HEK293 (cell line): Measurements from ENCODE around the gene HERC5.

Experiments
- CTCF ChIA-PET: fragments of 350-600 bp; formaldehyde crosslinking; extraction: SDS; loops from one replicate; lab custom pipeline; 2021; ENCODE audit warnings: antibody characterized with exemption; lab: Yijun Ruan, JAX
- POLR2A ChIA-PET: fragments of 300-600 bp; formaldehyde crosslinking; extraction: SDS; loops from one replicate; lab custom pipeline; 2020; ENCODE audit warnings: antibody characterized with exemption, inconsistent platforms; lab: Yijun Ruan, JAX
- H3K27ac ChIP-seq: fragments of 200-500 bp; sonication (Bioruptor generic); 2 replicates; pipeline ENCODE4 v1.5.1; 2014; ENCODE audit warnings: low read depth, low read length, control low read depth, inconsistent platforms; ENCODE audit errors: extremely low read depth
- H3K36me3 ChIP-seq, 2 experiments: fragments of 200-500 bp in 1 of 2; sonication (Bioruptor generic) in 1 of 2; 1 replicate in 1 of 2; 2 replicates in 1 of 2; pipeline ENCODE4 v1.5.1; 2014 to 2017; ENCODE audit warnings: inconsistent platforms in 2 of 2, low read length in 2 of 2; ENCODE audit not compliant: control insufficient read depth in 2 of 2, insufficient read depth in 1 of 2
- H3K4me1 ChIP-seq: fragments of 200-500 bp; sonication (Bioruptor generic); 2 replicates; pipeline ENCODE4 v1.5.1; 2014; ENCODE audit warnings: mild to moderate bottlenecking, low read length, inconsistent platforms; ENCODE audit not compliant: control insufficient read depth, insufficient read depth
- H3K4me3 ChIP-seq: 2 replicates; pipeline ENCODE4 v1.5.1; 2011; ENCODE audit warnings: low read depth, mild to moderate bottlenecking, control low read depth, low read length, moderate library complexity
- H3K9me3 ChIP-seq: fragments of 200-500 bp; sonication (Bioruptor generic); 2 replicates; pipeline ENCODE4 v1.5.1; 2014; ENCODE audit warnings: low read depth, low read length, inconsistent platforms; ENCODE audit not compliant: control insufficient read depth, insufficient read depth
- GLI4 ChIP-seq: fragments of 450-650 bp; formaldehyde crosslinking; IDR thresholded peaks from 2 replicates; pipeline ENCODE4 v1.5.1; 2016; ENCODE audit warnings: missing biosample characterization, missing genetic modification characterization
- HOXC10 ChIP-seq: sonication (generic); formaldehyde crosslinking; IDR thresholded peaks from 2 replicates; pipeline ENCODE4 v1.8.1; 2023; ENCODE audit warnings: mild to moderate bottlenecking, missing genetic modification reagents
- ZBTB20 ChIP-seq: fragments of 450-650 bp; formaldehyde crosslinking; IDR thresholded peaks from 2 replicates; pipeline ENCODE4 v1.5.1; 2016; ENCODE audit warnings: missing biosample characterization, missing genetic modification characterization
- ZBTB48 ChIP-seq: fragments of 450-650 bp; formaldehyde crosslinking; IDR thresholded peaks from 2 replicates; pipeline ENCODE4 v1.5.1; 2016; ENCODE audit warnings: missing biosample characterization, missing genetic modification characterization
- ZIC2 ChIP-seq: fragments of 450-650 bp; formaldehyde crosslinking; IDR thresholded peaks from 2 replicates; pipeline ENCODE4 v1.5.1; 2016; ENCODE audit warnings: missing biosample characterization, missing genetic modification characterization
- ZNF132 ChIP-seq: fragments of 450-650 bp; formaldehyde crosslinking; IDR thresholded peaks from 2 replicates; pipeline ENCODE4 v1.5.1; 2017; ENCODE audit warnings: missing biosample characterization, missing genetic modification characterization, borderline replicate concordance
- ZNF16 ChIP-seq: fragments of 450-650 bp; formaldehyde crosslinking; IDR thresholded peaks from 2 replicates; pipeline ENCODE4 v1.5.1; 2016; ENCODE audit warnings: low read depth, missing biosample characterization, missing genetic modification characterization
- ZNF214 ChIP-seq: fragments of 450-650 bp; formaldehyde crosslinking; IDR thresholded peaks from 2 replicates; pipeline ENCODE4 v1.5.1; 2017; ENCODE audit warnings: missing biosample characterization, mild to moderate bottlenecking, missing genetic modification characterization, borderline replicate concordance
- ZNF341 ChIP-seq: fragments of 450-650 bp; formaldehyde crosslinking; IDR thresholded peaks from 2 replicates; pipeline ENCODE4; 2016; ENCODE audit warnings: low read depth, missing biosample characterization, missing genetic modification characterization
- ZNF530 ChIP-seq: fragments of 450-650 bp; formaldehyde crosslinking; IDR thresholded peaks from 2 replicates; pipeline ENCODE4 v1.5.1; 2016; ENCODE audit warnings: low read depth, missing biosample characterization, missing genetic modification characterization
- ZNF626 ChIP-seq: fragments of 450-650 bp; sonication (Bioruptor Pico); formaldehyde crosslinking; IDR thresholded peaks from 2 replicates; pipeline ENCODE4 v1.5.1; 2018; ENCODE audit warnings: missing biosample characterization, missing genetic modification characterization, inconsistent platforms
- ZNF629 ChIP-seq: fragments of 450-650 bp; formaldehyde crosslinking; IDR thresholded peaks from 2 replicates; pipeline ENCODE4 v1.5.1; 2017; ENCODE audit warnings: missing biosample characterization, missing genetic modification characterization
- ZNF658 ChIP-seq: fragments of 450-650 bp; formaldehyde crosslinking; IDR thresholded peaks from 2 replicates; pipeline ENCODE4; 2016; ENCODE audit warnings: missing biosample characterization, missing genetic modification characterization
- ZNF677 ChIP-seq: fragments of 450-650 bp; IDR thresholded peaks from 2 replicates; pipeline ENCODE4 v1.5.0; 2018; ENCODE audit warnings: missing biosample characterization, mild to moderate bottlenecking, missing genetic modification characterization, moderate library complexity
- ZNF76 ChIP-seq: fragments of 450-650 bp; formaldehyde crosslinking; IDR thresholded peaks from 2 replicates; pipeline ENCODE4; 2016; ENCODE audit warnings: low read depth, missing biosample characterization, missing genetic modification characterization, borderline replicate concordance
- ZNF830 ChIP-seq: fragments of 450-650 bp; IDR thresholded peaks from 2 replicates; pipeline ENCODE4 v1.5.0; 2018; ENCODE audit warnings: missing biosample characterization, missing genetic modification characterization, low read depth, mild to moderate bottlenecking, moderate library complexity
- TF ChIP-seq, protein P1 (sequence below): fragments of 450-650 bp; formaldehyde crosslinking; conservative IDR thresholded peaks from 2 replicates; pipeline ENCODE4 v1.5.1; 2016; ENCODE audit warnings: low read depth, missing biosample characterization, missing genetic modification characterization
- TF ChIP-seq, protein P2 (sequence below): fragments of 450-650 bp; formaldehyde crosslinking; IDR thresholded peaks from 2 replicates; pipeline ENCODE4 v1.5.1; 2016; ENCODE audit warnings: missing biosample characterization, missing genetic modification characterization
- TF ChIP-seq, protein P3 (sequence below): IDR thresholded peaks from 2 replicates; pipeline ENCODE4 v1.6.1; 2011; ENCODE audit warnings: mild to moderate bottlenecking, low read depth, low read length, borderline replicate concordance
- TF ChIP-seq, protein P4 (sequence below): fragments of 450-650 bp; formaldehyde crosslinking; IDR thresholded peaks from 2 replicates; pipeline ENCODE4 v1.5.1; 2016; ENCODE audit warnings: missing biosample characterization, missing genetic modification characterization

The HERC5 gene

DNA sequence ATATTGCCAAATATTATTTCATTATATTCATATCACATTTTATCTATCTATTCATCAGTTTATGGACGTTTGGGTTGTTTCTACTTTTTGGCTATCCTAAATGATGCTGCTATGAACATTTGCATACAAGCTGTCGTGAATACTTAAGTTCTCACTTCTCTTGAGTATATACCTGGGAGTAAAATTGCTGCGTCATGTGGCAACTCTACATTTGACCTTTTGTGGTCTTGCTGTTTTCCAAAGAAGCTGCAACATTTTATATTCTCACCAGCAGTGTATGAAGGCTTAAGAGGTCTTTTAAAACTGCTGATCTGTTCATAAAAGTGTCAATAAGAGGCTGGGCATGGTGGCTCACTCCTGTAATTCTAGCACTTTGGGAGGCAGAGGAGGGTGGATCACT is 60.9 kb downstream of the HERC5 start (continued):
- TF ChIP-seq, protein P1, sequence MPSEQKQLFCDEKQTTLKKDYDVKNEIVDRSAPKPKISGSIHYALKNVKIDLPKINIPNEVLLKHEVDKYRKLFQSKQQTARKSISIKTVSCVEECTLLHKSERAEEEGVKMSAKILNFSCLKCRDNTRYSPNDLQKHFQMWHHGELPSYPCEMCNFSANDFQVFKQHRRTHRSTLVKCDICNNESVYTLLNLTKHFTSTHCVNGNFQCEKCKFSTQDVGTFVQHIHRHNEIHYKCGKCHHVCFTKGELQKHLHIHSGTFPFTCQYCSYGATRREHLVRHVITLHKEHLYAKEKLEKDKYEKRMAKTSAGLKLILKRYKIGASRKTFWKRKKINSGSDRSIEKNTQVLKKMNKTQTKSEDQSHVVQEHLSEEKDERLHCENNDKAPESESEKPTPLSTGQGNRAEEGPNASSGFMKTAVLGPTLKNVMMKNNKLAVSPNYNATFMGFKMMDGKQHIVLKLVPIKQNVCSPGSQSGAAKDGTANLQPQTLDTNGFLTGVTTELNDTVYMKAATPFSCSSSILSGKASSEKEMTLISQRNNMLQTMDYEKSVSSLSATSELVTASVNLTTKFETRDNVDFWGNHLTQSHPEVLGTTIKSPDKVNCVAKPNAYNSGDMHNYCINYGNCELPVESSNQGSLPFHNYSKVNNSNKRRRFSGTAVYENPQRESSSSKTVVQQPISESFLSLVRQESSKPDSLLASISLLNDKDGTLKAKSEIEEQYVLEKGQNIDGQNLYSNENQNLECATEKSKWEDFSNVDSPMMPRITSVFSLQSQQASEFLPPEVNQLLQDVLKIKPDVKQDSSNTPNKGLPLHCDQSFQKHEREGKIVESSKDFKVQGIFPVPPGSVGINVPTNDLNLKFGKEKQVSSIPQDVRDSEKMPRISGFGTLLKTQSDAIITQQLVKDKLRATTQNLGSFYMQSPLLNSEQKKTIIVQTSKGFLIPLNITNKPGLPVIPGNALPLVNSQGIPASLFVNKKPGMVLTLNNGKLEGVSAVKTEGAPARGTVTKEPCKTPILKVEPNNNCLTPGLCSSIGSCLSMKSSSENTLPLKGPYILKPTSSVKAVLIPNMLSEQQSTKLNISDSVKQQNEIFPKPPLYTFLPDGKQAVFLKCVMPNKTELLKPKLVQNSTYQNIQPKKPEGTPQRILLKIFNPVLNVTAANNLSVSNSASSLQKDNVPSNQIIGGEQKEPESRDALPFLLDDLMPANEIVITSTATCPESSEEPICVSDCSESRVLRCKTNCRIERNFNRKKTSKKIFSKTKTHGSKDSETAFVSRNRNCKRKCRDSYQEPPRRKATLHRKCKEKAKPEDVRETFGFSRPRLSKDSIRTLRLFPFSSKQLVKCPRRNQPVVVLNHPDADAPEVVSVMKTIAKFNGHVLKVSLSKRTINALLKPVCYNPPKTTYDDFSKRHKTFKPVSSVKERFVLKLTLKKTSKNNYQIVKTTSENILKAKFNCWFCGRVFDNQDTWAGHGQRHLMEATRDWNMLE, result no peak

DNA sequence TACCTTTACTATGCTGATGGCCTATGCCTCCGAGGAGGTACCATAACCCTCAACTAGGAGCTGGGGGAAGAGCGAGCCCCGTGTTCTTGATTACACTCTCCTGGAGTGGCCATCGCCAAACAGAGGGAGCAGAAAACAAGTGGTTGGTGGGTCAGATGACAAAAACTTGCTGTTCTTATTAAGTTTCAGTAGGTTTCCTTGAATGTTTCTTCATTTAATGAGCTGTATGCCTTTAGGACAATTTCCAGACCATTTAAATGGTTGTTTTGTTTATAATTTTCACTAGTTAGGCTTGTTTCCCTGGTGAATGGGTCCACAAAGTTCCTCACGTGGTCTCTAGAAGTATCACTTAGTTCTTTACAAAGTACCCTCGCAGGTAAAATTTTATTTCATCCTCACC is 62.0 kb downstream of the HERC5 start:
- Histone ChIP-seq H3K4me3 (no peak overlapping the region), H3K4me1 (no peaks in the 10 kb centered on the region), H3K9me3 (no peaks in the 10 kb centered on the region), H3K27ac (no peak overlapping the region)
- POLR2A ChIA-PET, result interaction anchor here (0.6 kb wide), 1 partner anchor 270 kb away, joined by 4 read pairs; no protein-coding TSS in a partner anchor
- TF ChIP-seq, protein P2, sequence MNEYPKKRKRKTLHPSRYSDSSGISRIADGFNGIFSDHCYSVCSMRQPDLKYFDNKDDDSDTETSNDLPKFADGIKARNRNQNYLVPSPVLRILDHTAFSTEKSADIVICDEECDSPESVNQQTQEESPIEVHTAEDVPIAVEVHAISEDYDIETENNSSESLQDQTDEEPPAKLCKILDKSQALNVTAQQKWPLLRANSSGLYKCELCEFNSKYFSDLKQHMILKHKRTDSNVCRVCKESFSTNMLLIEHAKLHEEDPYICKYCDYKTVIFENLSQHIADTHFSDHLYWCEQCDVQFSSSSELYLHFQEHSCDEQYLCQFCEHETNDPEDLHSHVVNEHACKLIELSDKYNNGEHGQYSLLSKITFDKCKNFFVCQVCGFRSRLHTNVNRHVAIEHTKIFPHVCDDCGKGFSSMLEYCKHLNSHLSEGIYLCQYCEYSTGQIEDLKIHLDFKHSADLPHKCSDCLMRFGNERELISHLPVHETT (tag by site-specific recombination), result no peak
- TF ChIP-seq ZNF677 (tag by site-specific recombination), result peak; percentile 98
- TF ChIP-seq, all 188 proteins: peak for 1
- H3K36me3 ChIP-seq, result peaks cover 0 to 21% of the 10 kb centered on the region in 2 experiments; a peak in 1 of 3 replicates
- CTCF ChIA-PET, result interaction anchor here (0.6 to 7.0 kb wide), 3 partner anchors 301 to 545 kb away, joined by 3 to 74 read pairs (median 4); no protein-coding TSS in a partner anchor

DNA sequence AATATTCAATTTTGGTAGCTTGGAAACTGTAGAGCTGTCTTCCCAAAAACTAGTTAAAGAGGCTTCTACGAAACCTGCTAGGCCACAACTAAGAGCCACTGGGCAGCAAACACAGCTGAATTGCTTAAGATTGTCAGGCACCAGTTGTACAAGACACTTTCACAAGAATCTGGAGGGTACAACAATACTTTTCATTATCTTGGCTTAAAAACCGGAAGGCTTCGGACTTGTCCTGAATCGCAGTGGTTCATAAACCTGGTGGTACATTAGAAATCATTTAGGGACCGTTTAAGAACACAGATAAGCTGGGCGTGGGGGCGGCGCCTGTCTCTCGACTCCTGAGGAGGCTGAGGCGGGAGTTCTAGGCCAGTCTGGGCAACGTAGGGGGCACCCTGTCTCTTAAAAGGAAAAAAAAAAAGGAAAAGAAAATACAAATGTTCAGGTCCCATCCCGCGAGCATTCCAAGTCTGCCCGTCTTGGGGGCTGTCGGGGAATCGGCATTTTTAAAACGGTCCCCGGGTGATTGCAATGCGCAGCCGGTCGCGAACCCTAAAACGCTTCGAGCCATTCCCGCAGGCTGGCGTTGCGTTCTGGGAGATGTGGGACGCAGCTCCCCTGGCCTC is 65.9 kb downstream of the HERC5 start:
- peak overlapping the region; percentile 80 for H3K4me3 ChIP-seq
- POLR2A ChIA-PET, result interaction anchor here (0.6 to 1.8 kb wide), 4 partner anchors 12 to 498 kb away, joined by 3 to 8 read pairs (median 4); partner anchors contain the start of genes HERC5 and PPM1K
- H3K4me1 ChIP-seq, result no peaks in the 10 kb centered on the region
- peaks cover 0 to 21% of the 10 kb centered on the region in 2 experiments; a peak in 1 of 3 replicates for H3K36me3 ChIP-seq
- CTCF ChIA-PET, result interaction anchor here (0.6 to 1.5 kb wide), 2 partner anchors 153 to 304 kb away, joined by 3 to 6 read pairs; no protein-coding TSS in a partner anchor
- H3K27ac ChIP-seq, result peak overlapping the region; percentile 68
- H3K9me3 ChIP-seq, result no peaks in the 10 kb centered on the region
- TF ChIP-seq ZBTB48 (tag by site-specific recombination), result peak; percentile 79
- no peak for TF ChIP-seq ZNF830 (tag by site-specific recombination)
- TF ChIP-seq, protein P3, sequence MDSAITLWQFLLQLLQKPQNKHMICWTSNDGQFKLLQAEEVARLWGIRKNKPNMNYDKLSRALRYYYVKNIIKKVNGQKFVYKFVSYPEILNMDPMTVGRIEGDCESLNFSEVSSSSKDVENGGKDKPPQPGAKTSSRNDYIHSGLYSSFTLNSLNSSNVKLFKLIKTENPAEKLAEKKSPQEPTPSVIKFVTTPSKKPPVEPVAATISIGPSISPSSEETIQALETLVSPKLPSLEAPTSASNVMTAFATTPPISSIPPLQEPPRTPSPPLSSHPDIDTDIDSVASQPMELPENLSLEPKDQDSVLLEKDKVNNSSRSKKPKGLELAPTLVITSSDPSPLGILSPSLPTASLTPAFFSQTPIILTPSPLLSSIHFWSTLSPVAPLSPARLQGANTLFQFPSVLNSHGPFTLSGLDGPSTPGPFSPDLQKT, result no peak
- TF ChIP-seq ZIC2 (tag by site-specific recombination), result no peak
- no peak for TF ChIP-seq ZNF530
- TF ChIP-seq ZNF658 (tag by site-specific recombination), result no peak
- no peak for TF ChIP-seq HOXC10 (CRISPR knock-in tag)
- no peak for TF ChIP-seq ZNF341 (tag by site-specific recombination)
- TF ChIP-seq ZNF16 (tag by site-specific recombination), result no peak
- TF ChIP-seq GLI4 (tag by site-specific recombination), result no peak
- no peak for TF ChIP-seq ZNF214 (tag by site-specific recombination)
- 0 out of 2 replicates have a peak, but pooled peaks have one; percentile 10 for TF ChIP-seq ZNF76 (tag by site-specific recombination)
- TF ChIP-seq ZNF626 (tag by site-specific recombination), result no peak
- no peak for TF ChIP-seq ZNF629 (tag by site-specific recombination)
- TF ChIP-seq ZNF132 (tag by site-specific recombination), result no peak
- TF ChIP-seq, protein P4, sequence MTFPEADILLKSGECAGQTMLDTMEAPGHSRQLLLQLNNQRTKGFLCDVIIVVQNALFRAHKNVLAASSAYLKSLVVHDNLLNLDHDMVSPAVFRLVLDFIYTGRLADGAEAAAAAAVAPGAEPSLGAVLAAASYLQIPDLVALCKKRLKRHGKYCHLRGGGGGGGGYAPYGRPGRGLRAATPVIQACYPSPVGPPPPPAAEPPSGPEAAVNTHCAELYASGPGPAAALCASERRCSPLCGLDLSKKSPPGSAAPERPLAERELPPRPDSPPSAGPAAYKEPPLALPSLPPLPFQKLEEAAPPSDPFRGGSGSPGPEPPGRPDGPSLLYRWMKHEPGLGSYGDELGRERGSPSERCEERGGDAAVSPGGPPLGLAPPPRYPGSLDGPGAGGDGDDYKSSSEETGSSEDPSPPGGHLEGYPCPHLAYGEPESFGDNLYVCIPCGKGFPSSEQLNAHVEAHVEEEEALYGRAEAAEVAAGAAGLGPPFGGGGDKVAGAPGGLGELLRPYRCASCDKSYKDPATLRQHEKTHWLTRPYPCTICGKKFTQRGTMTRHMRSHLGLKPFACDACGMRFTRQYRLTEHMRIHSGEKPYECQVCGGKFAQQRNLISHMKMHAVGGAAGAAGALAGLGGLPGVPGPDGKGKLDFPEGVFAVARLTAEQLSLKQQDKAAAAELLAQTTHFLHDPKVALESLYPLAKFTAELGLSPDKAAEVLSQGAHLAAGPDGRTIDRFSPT (tag by site-specific recombination), result no peak
- no peak for TF ChIP-seq ZBTB20 (tag by site-specific recombination)
